NCI-H748 (cell line): ENCODE measurements around the gene ELMO1.
"Not testable (repeated sequence)": the region's sequence is repeated elsewhere in the genome, so short reads cannot be mapped to it uniquely, and the experiment has no call there.

Experiments
- DNase-seq: peaks from one replicate; lab custom pipeline; 2025; ENCODE audit not compliant: unreplicated experiment; lab: John Stamatoyannopoulos, UW

The ELMO1 gene

GRCh38 chr7:36995776-36996175 is 452.9 kb downstream of the ELMO1 start:
- DNase-seq: no peak

- no peak for DNase-seq
Measured at GRCh38 chr7:36994456-36995112, 454.1 kb downstream of the ELMO1 start.

- DNase-seq: peak; percentile 78
Measured at GRCh38 chr7:36986948-36987724, 461.5 kb downstream of the ELMO1 start.

- peak; percentile 94 for DNase-seq
Measured at GRCh38 chr7:36986511-36986933, 462.1 kb downstream of the ELMO1 start.

GRCh38 chr7:36985866-36986400 is 462.7 kb downstream of the ELMO1 start:
- peak; percentile 92 for DNase-seq

- DNase-seq: peak; percentile 81
Measured at GRCh38 chr7:36985316-36985715, 463.3 kb downstream of the ELMO1 start.

- peak; percentile 78 for DNase-seq
Measured at GRCh38 chr7:36984710-36985312, 463.9 kb downstream of the ELMO1 start.

- DNase-seq: peak; percentile 48
Measured at GRCh38 chr7:36984041-36984521, 464.6 kb downstream of the ELMO1 start.

GRCh38 chr7:36982766-36983165 is 465.9 kb downstream of the ELMO1 start:
- DNase-seq: no peak

- DNase-seq: no peak
Measured at GRCh38 chr7:36979810-36980248, 468.8 kb downstream of the ELMO1 start.

- no peak for DNase-seq
Measured at GRCh38 chr7:36978461-36978860, 470.2 kb downstream of the ELMO1 start.

- DNase-seq: no peak
Measured at GRCh38 chr7:36977878-36978277, 470.8 kb downstream of the ELMO1 start.

- DNase-seq: not testable (repeated sequence)
Measured at GRCh38 chr7:36973534-36973933, 475.1 kb downstream of the ELMO1 start.

- DNase-seq: peak; percentile 18
Measured at GRCh38 chr7:36972140-36972518, 476.5 kb downstream of the ELMO1 start.

- peak; percentile 90 for DNase-seq
Measured at GRCh38 chr7:36971515-36972139, 477.0 kb downstream of the ELMO1 start.

- DNase-seq: peak; percentile 75
Measured at GRCh38 chr7:36970551-36971514, 477.8 kb downstream of the ELMO1 start.

GRCh38 chr7:36969376-36969775 is 479.3 kb downstream of the ELMO1 start:
- DNase-seq: no peak

GRCh38 chr7:36967387-36967786 is 481.3 kb downstream of the ELMO1 start:
- peak; percentile 91 for DNase-seq

- DNase-seq: no peak
Measured at GRCh38 chr7:36966636-36967035, 482.0 kb downstream of the ELMO1 start.

GRCh38 chr7:36966039-36966438 is 482.6 kb downstream of the ELMO1 start:
- no peak for DNase-seq
